IMR-90 (cell line): ENCODE measurements around the gene CD80. TPM values are rescaled to one million over a fixed set of nuclear protein-coding genes. Genes with fewer than 3 reads are reported as not detected.

ENCODE experiments used
- ATAC-seq: fragments of 200-7000 bp; cut with Tn5 transposase; 2 replicates; pipeline ENCODE4 v1.9.1; 2020; ENCODE audit warnings: low read depth, mild to moderate bottlenecking, moderate library complexity
- BruUV-seq: library from RNA; stranded (reverse); fragments of 400-500 nt; replicated peaks from 2 replicates; lab custom pipeline; 2021; lab: Mats Ljungman, UMichigan
- CTCF ChIA-PET: fragments of 300-600 bp; formaldehyde crosslinking; extraction: SDS; loops from one replicate; lab custom pipeline; 2021; ENCODE audit warnings: antibody characterized with exemption; lab: Yijun Ruan, JAX
- POLR2A ChIA-PET: fragments of 300-600 bp; sonication (Branson Sonifier 250); formaldehyde crosslinking; loops from one replicate; lab custom pipeline; 2022; ENCODE audit warnings: antibody characterized with exemption; ENCODE audit not compliant: unreplicated experiment; lab: Charles Lee
- DNase-seq: peaks from one replicate; pipeline ENCODE4 v3.0.0; 2013
- H2AFZ ChIP-seq: replicated peaks from 2 replicates; pipeline ENCODE3; 2013; ENCODE audit warnings: low read length, mild to moderate bottlenecking; ENCODE audit not compliant: poor library complexity
- H2AK5ac ChIP-seq: 2 replicates; pipeline ENCODE4 v1.6.1; 2013; ENCODE audit warnings: low read depth, low read length, inconsistent platforms
- H2AK9ac ChIP-seq: replicated peaks from 2 replicates; pipeline ENCODE3; 2013; ENCODE audit warnings: mild to moderate bottlenecking, low read depth, low read length, moderate library complexity; ENCODE audit not compliant: poor library complexity
- H2BK120ac ChIP-seq: 2 replicates; pipeline ENCODE4 v1.6.1; 2013; ENCODE audit warnings: low read depth, low read length, inconsistent platforms
- H2BK15ac ChIP-seq: 3 replicates; pipeline ENCODE4 v1.6.1; 2013; ENCODE audit warnings: low read depth, low read length, inconsistent platforms
- H2BK20ac ChIP-seq: 2 replicates; pipeline ENCODE4 v1.6.1; 2013; ENCODE audit warnings: low read depth, mild to moderate bottlenecking, inconsistent platforms, low read length, moderate library complexity
- H2BK5ac ChIP-seq: 2 replicates; pipeline ENCODE4 v1.6.1; 2013; ENCODE audit warnings: mild to moderate bottlenecking, low read depth, low read length, inconsistent platforms; ENCODE audit not compliant: poor library complexity, severe bottlenecking
- H3K14ac ChIP-seq: replicated peaks from 2 replicates; pipeline ENCODE4 v1.6.1; 2013; ENCODE audit warnings: low read depth, low read length, inconsistent platforms
- H3K18ac ChIP-seq: 2 replicates; pipeline ENCODE4 v1.6.1; 2013; ENCODE audit warnings: low read depth, low read length, control low read depth
- H3K23ac ChIP-seq: 2 replicates; pipeline ENCODE4 v1.6.1; 2013; ENCODE audit warnings: low read depth, low read length, inconsistent platforms
- H3K27ac ChIP-seq: 2 replicates; pipeline ENCODE4 v1.5.1; 2013; ENCODE audit warnings: mild to moderate bottlenecking, control low read depth, low read length; ENCODE audit not compliant: insufficient read depth
- H3K27me3 ChIP-seq: 2 replicates; pipeline ENCODE4 v1.6.1; 2013; ENCODE audit warnings: low read length; ENCODE audit not compliant: control insufficient read depth, insufficient read depth
- H3K36me3 ChIP-seq: 2 replicates; pipeline ENCODE4 v1.6.1; 2013; ENCODE audit warnings: low read length, mixed read lengths; ENCODE audit not compliant: control insufficient read depth, insufficient read depth
- H3K4ac ChIP-seq: 2 replicates; pipeline ENCODE4 v1.6.1; 2013; ENCODE audit warnings: low read depth, low read length, inconsistent platforms
- H3K4me1 ChIP-seq: 2 replicates; pipeline ENCODE4 v1.6.1; 2013; ENCODE audit warnings: low read length, mixed read lengths; ENCODE audit not compliant: control insufficient read depth, insufficient read depth
- H3K4me2 ChIP-seq: 2 replicates; pipeline ENCODE4 v1.6.1; 2013; ENCODE audit warnings: low read depth, mild to moderate bottlenecking, control low read depth, low read length, moderate library complexity
- H3K4me3 ChIP-seq: 2 replicates; pipeline ENCODE4 v1.5.1; 2013; ENCODE audit warnings: low read depth, mild to moderate bottlenecking, control low read depth, low read length, moderate library complexity; ENCODE audit not compliant: insufficient read depth
- H3K56ac ChIP-seq: 2 replicates; pipeline ENCODE4 v1.6.1; 2013; ENCODE audit warnings: low read length, inconsistent platforms; ENCODE audit not compliant: insufficient read depth; ENCODE audit errors: extremely low read depth
- H3K79me1 ChIP-seq, 2 experiments: 2 replicates each; pipeline ENCODE4 v1.6.1; 2013; ENCODE audit warnings: low read length in 2 of 2, inconsistent platforms in 1 of 2, low read depth in 1 of 2
- H3K9ac ChIP-seq: 2 replicates; pipeline ENCODE4 v1.6.1; 2013; ENCODE audit warnings: low read depth, low read length, control low read depth
- H3K9me1 ChIP-seq: 2 replicates; pipeline ENCODE4 v1.6.1; 2013; ENCODE audit warnings: low read length, inconsistent platforms; ENCODE audit not compliant: insufficient read depth
- H3K9me3 ChIP-seq: 2 replicates; pipeline ENCODE4 v1.6.1; 2013; ENCODE audit warnings: low read length; ENCODE audit not compliant: control insufficient read depth, insufficient read depth
- H4K20me1 ChIP-seq: 2 replicates; pipeline ENCODE4 v1.6.1; 2013; ENCODE audit warnings: low read length, inconsistent platforms; ENCODE audit not compliant: insufficient read depth
- H4K5ac ChIP-seq: 2 replicates; pipeline ENCODE4 v1.6.1; 2013; ENCODE audit warnings: mild to moderate bottlenecking, low read depth, low read length, control low read depth
- H4K8ac ChIP-seq, 2 experiments: 2 replicates each; pipeline ENCODE4 v1.6.1; 2013; ENCODE audit warnings: low read depth in 2 of 2, low read length in 2 of 2, control low read depth in 1 of 2, inconsistent platforms in 1 of 2
- H4K91ac ChIP-seq: 2 replicates; pipeline ENCODE4 v1.6.1; 2013; ENCODE audit warnings: low read depth, low read length, inconsistent platforms; ENCODE audit not compliant: insufficient read depth
- BHLHE40 ChIP-seq: fragments of 150-350 bp; IDR thresholded peaks from 2 replicates; pipeline ENCODE4 v1.6.1; 2016; ENCODE audit warnings: mild to moderate bottlenecking, low read depth, low read length
- CEBPB ChIP-seq: IDR thresholded peaks from 2 replicates; pipeline ENCODE4 v1.6.1; 2012; ENCODE audit warnings: low read depth, low read length, improper control_type of control experiment
- CHD1 ChIP-seq: IDR thresholded peaks from 2 replicates; pipeline ENCODE4 v1.6.1; 2012; ENCODE audit warnings: low read depth, low read length, improper control_type of control experiment
- ELK1 ChIP-seq: fragments of 150-350 bp; IDR thresholded peaks from 2 replicates; pipeline ENCODE4 v1.6.1; 2016; ENCODE audit warnings: low read depth, mild to moderate bottlenecking, low read length, moderate library complexity, borderline replicate concordance
- FOS ChIP-seq: fragments of 150-350 bp; IDR thresholded peaks from 2 replicates; pipeline ENCODE4 v1.6.1; 2016; ENCODE audit warnings: low read depth, low read length
- MAFK ChIP-seq: IDR thresholded peaks from 2 replicates; pipeline ENCODE4 v1.6.1; 2012; ENCODE audit warnings: low read depth, low read length, improper control_type of control experiment
- MAZ ChIP-seq: IDR thresholded peaks from 2 replicates; pipeline ENCODE4 v1.6.1; 2012; ENCODE audit warnings: low read depth, mild to moderate bottlenecking, low read length, improper control_type of control experiment, moderate library complexity, borderline replicate concordance
- MXI1 ChIP-seq: IDR thresholded peaks from 2 replicates; pipeline ENCODE4 v1.6.1; 2012; ENCODE audit warnings: low read depth, mild to moderate bottlenecking, low read length, moderate library complexity, borderline replicate concordance
- NFE2L2 ChIP-seq: fragments of 150-350 bp; IDR thresholded peaks from 2 replicates; pipeline ENCODE4 v1.6.1; 2016; ENCODE audit warnings: low read depth, mild to moderate bottlenecking, low read length
- POLR2A ChIP-seq: IDR thresholded peaks from 2 replicates; pipeline ENCODE4 v1.6.1; 2012; ENCODE audit warnings: mild to moderate bottlenecking, low read depth, low read length
- RAD21 ChIP-seq: IDR thresholded peaks from 2 replicates; pipeline ENCODE4 v1.6.1; 2012; ENCODE audit warnings: low read length, improper control_type of control experiment
- RCOR1 ChIP-seq: IDR thresholded peaks from 2 replicates; pipeline ENCODE4 v1.6.1; 2012; ENCODE audit warnings: mild to moderate bottlenecking, low read length, improper control_type of control experiment; ENCODE audit not compliant: insufficient replicate concordance
- RFX5 ChIP-seq: IDR thresholded peaks from 2 replicates; pipeline ENCODE4 v1.8.0; 2012; ENCODE audit warnings: low read depth, mild to moderate bottlenecking, low read length, moderate library complexity
- SMC3 ChIP-seq: fragments of 150-350 bp; IDR thresholded peaks from 2 replicates; pipeline ENCODE4 v1.6.1; 2016; ENCODE audit warnings: low read depth, mild to moderate bottlenecking, antibody characterized with exemption, low read length, moderate library complexity
- USF2 ChIP-seq: fragments of 150-350 bp; IDR thresholded peaks from 2 replicates; pipeline ENCODE4 v1.6.1; 2017; ENCODE audit warnings: mild to moderate bottlenecking, antibody characterized with exemption, low read length, low read depth
- WGBS, 2 experiments: methylation state at CpG; one replicate each; pipeline versions ENCODE4 v1.1.5 to v1.1.7; 2013; ENCODE audit warnings: missing lambda C conversion rate in 2 of 2; ENCODE audit not compliant: insufficient read length in 1 of 2; ENCODE audit errors: extremely low coverage in 2 of 2; 5-methylcytosine and 5-hydroxymethylcytosine counted together
- dilution Hi-C: fragments of 300-500 bp; cut with HindIII; formaldehyde crosslinking; loops from one replicate; pipeline ENCODE4 v1.14.3; 2018; ENCODE audit warnings: low sequenced_read_pairs; ENCODE audit not compliant: unreplicated experiment
- in situ Hi-C: fragments of 300-500 bp; cut with MboI; formaldehyde crosslinking; loops from 3 replicates; pipeline ENCODE4 v1.14.3; 2019; ENCODE audit warnings: low sequenced_read_pairs, inconsistent platforms, mixed read lengths
- intact Hi-C: fragments of 100-400 bp; cut with micrococcal nuclease; formaldehyde crosslinking; loops from 2 replicates; pipeline ENCODE4 v1.10.0; 2022
- polyA plus RNA-seq, 3 experiments: library from polyadenylated mRNA; depleted of rRNA; stranded (reverse); fragments of >200 nt; gene quantifications; 2 replicates each; pipeline ENCODE4 v1.2.3, GENCODE V29; 2012; ENCODE audit warnings: low replicate concordance in 1 of 3
- total RNA-seq: library from RNA; depleted of rRNA; stranded (reverse); fragments of >200 nt; gene quantifications from 2 replicates; pipeline ENCODE4 v1.2.3, GENCODE V29; 2012

The CD80 gene
- total and polyA plus RNA-seq, 2 of the 4 experiments (the other 2 are of a cell fraction): not detected

GRCh38 chr3:119498186-119499011, 61.0 kb downstream of the CD80 start, which contains the start of gene TIMMDC1:
Gene TIMMDC1 (plus strand): TSS chr3:119498547. CDS start chr3:119498734, 187 bp downstream.
- Histone ChIP-seq H3K9me3 (no peaks in the 10 kb centered on the region), H3K18ac (peak within 1 kb of the TSS; percentile 87), H2AFZ (peak within 1 kb of the TSS; percentile 98), H3K4me1 (peaks cover 5% of the 10 kb centered on the region; the same call in 1 of the 2 replicates), H4K8ac (peak within 1 kb of the TSS; percentile 99), H4K91ac (peak within 1 kb of the TSS; percentile 83), H4K20me1 (no peaks in the 10 kb centered on the region), H4K5ac (peak within 1 kb of the TSS; percentile 97), H3K23ac (peak within 1 kb of the TSS; percentile 97), H2BK5ac (peak within 1 kb of the TSS; percentile 78), H3K4me2 (peak within 1 kb of the TSS; percentile 99), H3K9me1 (no peaks in the 10 kb centered on the region), H3K4ac (peak within 1 kb of the TSS; percentile 94), H2BK120ac (peak within 1 kb of the TSS; percentile 21; the same call in 1 of the 2 replicates), H2BK15ac (no peak within 1 kb of the TSS), H3K9ac (peak within 1 kb of the TSS; percentile 97), H3K56ac (peak within 1 kb of the TSS; percentile 90), H3K4me3 (peak within 1 kb of the TSS; percentile 87), H2BK20ac (no peak within 1 kb of the TSS), H2AK5ac (peak within 1 kb of the TSS; percentile 74), H3K36me3 (peaks cover 4% of the 10 kb centered on the region), H3K27me3 (no peaks in the 10 kb centered on the region), H3K14ac (peak within 1 kb of the TSS; percentile 99), H3K27ac (peak within 1 kb of the TSS; percentile 95), H2AK9ac (peak within 1 kb of the TSS; percentile 92), H3K79me1 (peaks cover 18 to 44% of the 10 kb centered on the region in 2 experiments; a peak in 3 of 4 replicates)
- intact Hi-C loops (loop anchor here (1.0 kb wide), 1 partner anchor 179 kb away; the partner anchor contains the start of gene COX17), dilution Hi-C loops (no loop called here), in situ Hi-C loops (no loop called here)
- 0% methylated on average over 33 of the region's 58 CpGs; no CpG with 5 or more reads in 1 of the 2 experiments for WGBS, 2 experiments
- DNase-seq (peak; percentile 94), ATAC-seq (peak; percentile 98)
- BruUV-seq: TSS peak; percentile 74
- CTCF ChIA-PET: no interaction called here
- POLR2A ChIA-PET: interaction anchor here (0.7 to 1.1 kb wide), 2 partner anchors 62 to 444 kb away, joined by 4 to 5 read pairs; no protein-coding TSS in a partner anchor
- TF ChIP-seq SMC3 (no peak), NFE2L2 (no peak), USF2 (0 out of 2 replicates have a peak, but pooled peaks have one; percentile 3), FOS (no peak), BHLHE40 (0 out of 2 replicates have a peak, but pooled peaks have one; percentile 30), RFX5 (no peak), MAFK (no peak), CEBPB (no peak), ELK1 (peak; percentile 43; the same call in 1 of the 2 replicates), MAZ (peak; percentile 97), RCOR1 (no peak), CHD1 (no peak), MXI1 (peak; percentile 91), POLR2A (peak; percentile 75), RAD21 (no peak)
